ENCODE data around the gene ARHGAP26.

DNA sequence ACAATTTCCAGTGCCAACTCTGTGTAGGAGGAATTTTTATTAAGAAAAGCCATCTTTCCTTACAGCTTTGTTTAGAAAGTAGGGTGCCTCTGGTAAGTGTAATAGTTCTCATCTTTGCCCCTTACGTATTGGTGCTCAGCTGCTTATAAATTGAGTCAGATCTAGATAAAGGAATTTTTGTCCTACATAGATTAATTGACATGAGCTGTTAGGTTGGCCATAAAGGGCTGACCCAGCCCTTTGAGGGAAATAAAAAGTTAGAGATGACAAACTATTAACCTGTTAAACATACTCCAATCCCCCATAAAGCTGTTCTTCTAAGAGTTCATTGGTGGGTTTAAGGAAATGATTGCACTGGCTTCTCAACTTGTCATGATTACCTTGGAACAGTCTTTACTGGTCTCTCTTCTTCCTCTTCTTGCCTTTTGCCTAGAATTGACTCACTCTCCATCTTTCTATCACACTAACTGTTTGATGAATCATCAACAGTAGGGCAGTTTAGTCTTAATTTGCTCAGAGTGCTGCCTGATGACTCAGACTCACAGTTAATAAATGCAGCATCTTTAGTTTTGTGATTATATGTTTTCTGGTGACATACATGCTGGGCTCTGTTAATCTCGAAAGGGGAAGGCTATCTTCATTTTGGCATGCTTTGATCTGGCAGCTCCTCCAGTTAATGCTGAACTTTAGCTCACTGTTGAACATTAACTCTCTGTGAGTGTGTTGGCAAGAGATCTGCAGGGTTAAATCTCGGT lies 51.7 kb downstream of the ARHGAP26 start:
- TF ChIP-seq EP300 (IDR thresholded peaks at IDR 0.05; ENCODE audit: low read depth) (no peak), POLR2A (IDR thresholded peaks at IDR 0.05) (no peak), POLR2AphosphoS5 (IDR thresholded peaks at IDR 0.05) (peak in 2 of 3 donors; percentile 69 to 76)
- TF ChIP-seq, protein P1, sequence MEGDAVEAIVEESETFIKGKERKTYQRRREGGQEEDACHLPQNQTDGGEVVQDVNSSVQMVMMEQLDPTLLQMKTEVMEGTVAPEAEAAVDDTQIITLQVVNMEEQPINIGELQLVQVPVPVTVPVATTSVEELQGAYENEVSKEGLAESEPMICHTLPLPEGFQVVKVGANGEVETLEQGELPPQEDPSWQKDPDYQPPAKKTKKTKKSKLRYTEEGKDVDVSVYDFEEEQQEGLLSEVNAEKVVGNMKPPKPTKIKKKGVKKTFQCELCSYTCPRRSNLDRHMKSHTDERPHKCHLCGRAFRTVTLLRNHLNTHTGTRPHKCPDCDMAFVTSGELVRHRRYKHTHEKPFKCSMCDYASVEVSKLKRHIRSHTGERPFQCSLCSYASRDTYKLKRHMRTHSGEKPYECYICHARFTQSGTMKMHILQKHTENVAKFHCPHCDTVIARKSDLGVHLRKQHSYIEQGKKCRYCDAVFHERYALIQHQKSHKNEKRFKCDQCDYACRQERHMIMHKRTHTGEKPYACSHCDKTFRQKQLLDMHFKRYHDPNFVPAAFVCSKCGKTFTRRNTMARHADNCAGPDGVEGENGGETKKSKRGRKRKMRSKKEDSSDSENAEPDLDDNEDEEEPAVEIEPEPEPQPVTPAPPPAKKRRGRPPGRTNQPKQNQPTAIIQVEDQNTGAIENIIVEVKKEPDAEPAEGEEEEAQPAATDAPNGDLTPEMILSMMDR (IDR thresholded peaks at IDR 0.05): no peak
